Measurements from ENCODE around the gene SNPH.

SNPH gene

DNA sequence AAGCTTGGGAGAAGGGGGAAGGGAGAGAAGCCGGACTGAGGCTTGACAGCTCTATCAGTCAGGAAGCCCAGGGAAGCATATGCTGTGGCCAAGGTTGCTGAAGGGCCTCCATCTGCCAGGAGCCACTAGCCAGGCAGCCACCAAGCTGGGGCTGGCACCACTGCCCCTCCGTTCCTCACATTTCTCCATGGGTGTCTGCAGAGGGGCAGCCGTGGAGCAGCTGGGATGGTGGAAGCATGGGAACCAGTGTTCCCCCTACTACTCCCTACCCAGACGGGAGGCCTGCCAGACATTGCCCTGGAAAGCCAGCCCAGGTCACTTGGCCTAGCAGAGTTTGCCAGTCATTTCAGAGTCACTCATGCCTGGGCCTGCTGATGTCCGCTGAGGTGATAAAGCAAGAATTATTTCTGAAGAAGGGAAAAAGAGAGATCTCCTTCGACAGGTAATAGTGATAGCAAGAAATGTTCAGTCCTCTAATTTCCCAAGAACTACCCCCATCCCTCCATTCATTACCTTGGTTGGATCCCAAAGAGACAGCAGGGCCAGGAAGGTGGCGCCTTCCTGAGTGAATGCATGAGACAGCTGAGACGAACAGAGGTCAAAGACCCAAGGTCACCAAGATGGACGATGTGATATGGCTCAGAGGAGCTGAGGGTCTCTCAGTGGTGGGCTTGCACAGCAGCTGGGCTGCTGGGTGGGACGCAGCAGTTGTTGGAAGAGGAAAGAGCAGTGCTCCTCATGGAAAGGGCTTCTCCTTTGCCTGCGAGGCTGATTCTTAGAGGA, 21.9 kb downstream of the SNPH start:
- no peak for DNase-seq

GRCh38 chr20:1291191-1291741, 25.2 kb downstream of the SNPH start:
- DNase-seq, result no peak

- DNase-seq, result no peak
These were observed 26.5 kb downstream of the SNPH start for GRCh38 chr20:1292620-1293019.

DNA sequence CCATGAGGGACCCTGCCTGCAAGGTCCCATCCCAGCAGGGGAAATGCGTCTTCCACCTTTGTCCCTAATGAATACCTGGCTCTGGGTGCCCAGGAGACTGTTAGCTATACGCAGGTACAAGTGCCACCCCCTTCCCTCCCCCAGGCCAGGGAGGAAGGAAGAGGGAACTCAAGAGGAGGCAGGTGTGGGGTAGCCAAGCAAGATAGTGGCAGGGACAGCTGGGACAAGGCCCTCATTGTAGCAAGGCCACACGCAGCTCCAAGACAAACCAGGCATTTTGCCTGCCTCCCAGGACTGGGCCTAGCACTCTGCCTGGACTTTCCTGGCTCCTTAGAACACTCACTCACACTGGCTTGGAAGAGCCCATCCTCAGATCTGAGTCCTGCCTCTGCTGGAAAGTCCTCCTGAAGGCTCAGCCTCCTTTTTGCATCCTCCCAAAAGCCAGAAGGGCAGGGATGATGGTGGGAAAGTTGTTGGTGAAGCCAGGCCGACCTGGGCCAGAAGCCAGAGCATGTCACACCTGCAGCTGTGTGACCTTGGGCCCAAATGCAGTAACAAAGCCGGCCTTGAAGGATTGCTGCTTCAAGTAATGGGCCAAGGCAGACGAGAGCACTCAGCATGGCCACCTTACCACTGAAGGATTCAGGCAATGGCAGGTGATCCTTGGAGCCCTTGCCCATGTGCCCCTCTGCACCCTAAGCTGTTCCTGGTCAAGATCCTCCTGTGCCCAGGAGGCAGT, 27.7 kb downstream of the SNPH start:
- no peak for DNase-seq

- no peak for DNase-seq
These were observed 28.4 kb downstream of the SNPH start for GRCh38 chr20:1294497-1294896.

- no peak for DNase-seq
These were observed 29.3 kb downstream of the SNPH start for GRCh38 chr20:1295276-1295930.

DNA sequence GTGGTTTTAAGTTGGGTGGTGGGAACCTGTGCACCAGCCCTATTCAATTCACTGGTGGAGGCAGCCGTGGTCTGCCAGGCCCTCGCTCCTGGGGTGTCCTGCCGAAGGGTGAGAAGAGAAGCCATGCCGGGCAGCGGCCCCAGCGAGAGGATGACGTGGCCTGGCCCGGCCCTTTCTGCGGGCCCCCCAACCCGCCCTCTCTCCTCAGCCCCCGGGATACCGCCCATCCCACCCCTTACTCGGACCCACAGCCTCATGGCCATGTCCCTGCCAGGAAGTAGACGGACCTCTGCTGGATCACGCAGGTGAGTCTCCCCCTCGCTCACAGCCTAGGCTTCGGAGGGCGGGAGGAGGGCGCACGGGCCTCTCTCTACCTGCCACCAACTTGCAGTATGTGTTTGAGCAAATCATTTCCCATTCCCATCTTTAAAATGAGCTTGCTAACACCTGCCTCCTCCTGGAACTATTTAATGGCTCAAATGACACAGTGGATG, 30.1 kb downstream of the SNPH start:
- no peak for DNase-seq

GRCh38 chr20:1296922-1297321, 30.8 kb downstream of the SNPH start:
- DNase-seq, result no peak

- DNase-seq, result no peak
These were observed 31.4 kb downstream of the SNPH start for GRCh38 chr20:1297486-1297885.

- no peak for DNase-seq
These were observed 32.1 kb downstream of the SNPH start for GRCh38 chr20:1298166-1298565.

DNA sequence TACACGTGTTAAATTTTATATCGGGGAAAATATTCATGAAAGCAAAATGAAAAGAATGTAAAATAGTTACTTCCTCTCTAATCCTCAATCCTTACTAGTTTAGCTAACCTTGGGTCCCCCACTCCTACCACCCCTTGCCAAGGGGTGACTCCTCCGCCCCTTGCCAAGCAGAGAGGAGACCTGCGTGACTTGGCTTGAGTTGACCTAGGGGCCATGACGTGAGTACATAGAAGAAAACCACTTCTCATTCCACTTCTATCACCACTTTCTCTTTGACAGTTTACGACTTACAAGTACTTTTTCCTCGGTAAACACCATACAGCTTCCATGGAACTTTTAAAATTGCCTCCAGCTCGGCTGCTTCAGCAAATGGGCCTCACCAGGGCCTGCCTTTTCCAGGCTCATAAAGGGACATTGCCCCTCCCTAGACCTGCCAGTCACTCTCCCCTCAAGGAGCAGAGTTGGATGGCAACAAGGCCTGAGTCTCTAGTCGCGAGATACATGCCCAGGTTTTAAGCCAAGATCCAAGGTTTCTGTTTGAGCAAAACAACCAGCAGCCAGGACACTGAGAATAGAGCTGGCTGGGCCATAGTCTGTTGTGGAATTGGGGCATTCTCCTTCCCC, 32.9 kb downstream of the SNPH start:
- no peak for DNase-seq

GRCh38 chr20:1299522-1299921, 33.4 kb downstream of the SNPH start:
- DNase-seq, result peak in 3 of 6 experiments; percentile 18 to 42 (median 34)

GRCh38 chr20:1300083-1300840, 34.2 kb downstream of the SNPH start:
- no peak for DNase-seq

DNA sequence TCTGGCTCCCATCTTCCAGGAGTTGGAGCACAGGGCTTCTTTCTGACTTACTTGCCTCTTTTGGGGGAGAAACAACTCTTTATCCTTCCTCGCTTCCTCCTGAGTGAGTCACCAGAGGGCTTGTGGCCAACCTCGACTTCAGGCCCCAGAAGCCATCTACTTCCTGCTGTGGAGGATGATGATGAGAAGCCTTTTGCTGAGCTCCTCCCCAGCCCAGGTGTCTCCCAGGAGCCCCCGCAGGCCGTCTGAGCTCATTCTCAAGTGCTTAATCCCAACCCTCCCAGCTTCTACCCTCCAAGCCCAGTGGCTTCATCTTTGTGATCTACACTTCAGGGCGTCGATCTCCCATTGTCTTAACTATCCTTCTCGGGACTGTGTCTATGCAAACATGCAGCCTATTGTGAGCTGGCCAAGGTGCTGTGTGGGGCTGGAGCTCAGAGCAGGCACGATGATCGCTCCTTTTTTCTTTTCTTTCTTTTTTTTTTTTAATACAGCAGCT, 35.0 kb downstream of the SNPH start:
- DNase-seq, result peak; percentile 12 to 41 (median 30)

GRCh38 chr20:1302685-1303541, 36.8 kb downstream of the SNPH start:
- DNase-seq, result no peak

GRCh38 chr20:1304710-1305515, 38.8 kb downstream of the SNPH start:
- no peak for DNase-seq

DNA sequence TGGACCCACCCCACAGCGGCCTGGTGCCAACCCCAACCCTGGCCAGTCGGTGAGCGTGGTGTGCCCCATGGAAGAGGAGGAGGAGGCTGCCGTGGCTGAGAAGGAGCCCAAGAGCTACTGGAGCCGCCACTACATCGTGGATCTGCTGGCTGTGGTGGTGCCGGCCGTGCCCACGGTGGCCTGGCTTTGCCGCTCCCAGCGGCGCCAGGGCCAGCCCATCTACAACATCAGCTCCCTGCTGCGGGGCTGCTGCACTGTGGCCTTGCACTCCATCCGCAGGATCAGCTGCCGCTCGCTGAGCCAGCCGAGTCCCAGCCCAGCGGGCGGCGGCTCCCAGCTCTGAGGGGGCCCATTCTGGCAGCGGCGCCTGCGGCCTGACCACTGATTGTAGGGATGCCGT, 39.6 kb downstream of the SNPH start:
- DNase-seq, result no peak

DNA sequence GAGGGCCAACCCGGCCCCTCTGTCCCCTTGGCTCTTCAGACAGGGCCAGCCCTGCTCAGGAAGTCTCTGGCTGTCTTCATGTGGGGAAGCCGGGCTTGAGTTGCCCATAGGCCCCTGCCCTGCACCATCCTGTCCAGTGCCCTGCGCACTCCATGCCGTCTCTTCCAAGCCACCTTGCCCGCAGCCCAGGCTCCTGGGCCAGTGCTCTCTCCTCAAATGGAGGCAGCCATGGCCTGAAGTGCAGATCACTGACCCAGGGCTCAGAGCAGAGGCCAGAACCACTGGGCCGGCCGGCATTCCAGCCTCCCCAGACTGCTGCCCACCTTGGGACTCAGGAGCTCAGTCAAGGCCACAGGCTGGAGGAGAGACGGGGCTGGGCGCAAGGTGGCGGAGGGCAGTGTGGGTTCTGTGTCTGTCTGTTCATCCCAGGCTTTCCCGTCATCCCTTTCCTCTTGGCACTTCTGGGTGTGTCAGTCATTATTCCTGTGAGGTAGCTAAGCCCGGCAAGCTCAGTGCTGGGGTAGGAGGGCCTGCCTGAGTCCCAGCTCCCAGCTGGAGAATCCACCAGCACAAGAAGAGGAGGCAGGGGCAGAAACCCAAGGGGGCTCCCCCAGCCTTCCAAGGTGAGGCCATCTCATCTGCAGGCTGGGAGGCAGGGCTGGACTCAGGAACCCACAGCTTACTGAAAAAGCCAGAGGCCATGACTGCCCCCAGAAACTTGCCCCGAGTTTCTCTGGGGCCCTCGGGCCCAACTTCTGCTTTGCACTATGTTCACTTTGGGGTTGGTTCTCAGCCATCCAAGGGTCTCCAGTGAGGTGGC, 40.4 kb downstream of the SNPH start:
- no peak for DNase-seq

- DNase-seq, result no peak
These were observed 41.1 kb downstream of the SNPH start for GRCh38 chr20:1307171-1307570.
